Stimulated activated effector memory CD8-positive, alpha-beta T cell treated with anti-CD3 and anti-CD28 coated beads, Interleukin-12 subunit alpha, Interleukin-12 subunit beta, amount 100 ng/mL, for 72 hours (primary cell): ENCODE results near the gene CXCL1.

Experiments used
- ATAC-seq: fragments of 150-1000 bp; cut with Tn5 transposase; 2 replicates; pipeline ENCODE4 v1.10.0; 2021
- DNase-seq, 2 donors: peaks; one replicate each; pipeline ENCODE4 v3.0.0; 2021 to 2022; ENCODE audit warnings: low spot score in 2 of 2
- H3K27ac Mint-ChIP-seq: one replicate; pipeline ENCODE4 v1.8.0; 2022; ENCODE audit warnings: mild to moderate bottlenecking, mixed read lengths
- H3K36me3 Mint-ChIP-seq: one replicate; pipeline ENCODE4 v1.8.0; 2022; ENCODE audit warnings: mild to moderate bottlenecking, mixed read lengths
- H3K4me1 Mint-ChIP-seq: one replicate; pipeline ENCODE4 v1.8.0; 2022; ENCODE audit warnings: mixed read lengths
- H3K4me3 Mint-ChIP-seq: one replicate; pipeline ENCODE4 v1.8.0; 2022; ENCODE audit warnings: mild to moderate bottlenecking, mixed read lengths
- H3K9me3 Mint-ChIP-seq: one replicate; pipeline ENCODE4 v1.8.0; 2022; ENCODE audit warnings: mixed read lengths

Gene CXCL1

GRCh38 chr4:73912191-73912590, 43.0 kb downstream of the CXCL1 start:
- H3K4me3 Mint-ChIP-seq, result no peak overlapping the region
- DNase-seq (no peak), ATAC-seq (no peak)
- no peaks in the 10 kb centered on the region for H3K36me3 Mint-ChIP-seq
- no peaks in the 10 kb centered on the region for H3K9me3 Mint-ChIP-seq
- H3K27ac Mint-ChIP-seq, result no peak overlapping the region
- no peaks in the 10 kb centered on the region for H3K4me1 Mint-ChIP-seq

GRCh38 chr4:73914071-73914470, 44.9 kb downstream of the CXCL1 start:
- Mint-ChIP-seq H3K27ac (no peak overlapping the region), H3K4me3 (no peak overlapping the region), H3K9me3 (peaks cover 2% of the 10 kb centered on the region), H3K36me3 (no peaks in the 10 kb centered on the region), H3K4me1 (no peaks in the 10 kb centered on the region)
- no peak for DNase-seq
- no peak for ATAC-seq

DNA sequence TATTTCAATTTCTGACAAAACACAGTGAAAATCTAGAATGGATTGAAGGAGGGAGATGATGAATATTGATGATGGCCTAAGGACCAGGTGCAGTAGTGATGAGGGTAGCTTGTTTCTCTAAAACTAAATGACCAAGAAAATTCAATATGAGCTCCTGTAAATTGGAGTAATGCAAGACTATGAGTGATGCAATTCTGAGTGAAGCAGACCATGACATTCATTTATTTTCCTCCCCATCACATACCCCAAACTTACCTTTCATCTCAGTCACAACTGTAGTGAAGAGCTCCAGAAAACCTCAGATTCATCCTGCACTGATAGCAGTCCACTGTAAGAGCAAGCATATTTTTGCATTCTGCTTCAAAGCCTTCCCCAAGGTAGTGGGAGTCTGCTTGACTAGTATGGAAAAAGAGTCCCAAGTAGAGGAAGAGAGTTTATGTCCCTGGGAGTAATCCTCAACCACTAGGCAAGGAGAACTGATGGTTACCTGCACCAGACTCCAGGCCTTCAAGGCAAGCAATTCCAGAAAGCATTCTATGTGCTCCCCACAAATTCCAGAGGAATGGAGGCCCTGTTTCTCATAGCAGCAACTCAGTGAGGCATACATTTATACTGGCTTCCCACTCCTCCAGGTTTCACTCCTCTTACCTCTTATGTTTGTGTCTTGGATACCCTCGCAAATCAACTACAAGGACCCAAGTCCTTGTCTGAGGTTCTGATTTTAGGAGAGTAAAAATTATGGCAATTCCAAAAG, 47.2 kb downstream of the CXCL1 start:
- no peak for ATAC-seq
- Mint-ChIP-seq H3K4me1 (no peaks in the 10 kb centered on the region), H3K9me3 (peaks cover 2% of the 10 kb centered on the region), H3K36me3 (no peaks in the 10 kb centered on the region), H3K27ac (no peak overlapping the region), H3K4me3 (no peak overlapping the region)
- no peak for DNase-seq

- Mint-ChIP-seq H3K36me3 (no peaks in the 10 kb centered on the region), H3K9me3 (peaks cover 2% of the 10 kb centered on the region), H3K4me1 (no peaks in the 10 kb centered on the region), H3K4me3 (no peak overlapping the region), H3K27ac (no peak overlapping the region)
- ATAC-seq, result no peak
- no peak for DNase-seq
Observed at GRCh38 chr4:73917081-73917501, 47.9 kb downstream of the CXCL1 start.

GRCh38 chr4:73918058-73918457, 48.9 kb downstream of the CXCL1 start:
- Mint-ChIP-seq H3K4me3 (no peak overlapping the region), H3K4me1 (no peaks in the 10 kb centered on the region), H3K9me3 (peaks cover 2% of the 10 kb centered on the region), H3K27ac (no peak overlapping the region), H3K36me3 (no peaks in the 10 kb centered on the region)
- ATAC-seq, result no peak
- DNase-seq, result no peak

DNA sequence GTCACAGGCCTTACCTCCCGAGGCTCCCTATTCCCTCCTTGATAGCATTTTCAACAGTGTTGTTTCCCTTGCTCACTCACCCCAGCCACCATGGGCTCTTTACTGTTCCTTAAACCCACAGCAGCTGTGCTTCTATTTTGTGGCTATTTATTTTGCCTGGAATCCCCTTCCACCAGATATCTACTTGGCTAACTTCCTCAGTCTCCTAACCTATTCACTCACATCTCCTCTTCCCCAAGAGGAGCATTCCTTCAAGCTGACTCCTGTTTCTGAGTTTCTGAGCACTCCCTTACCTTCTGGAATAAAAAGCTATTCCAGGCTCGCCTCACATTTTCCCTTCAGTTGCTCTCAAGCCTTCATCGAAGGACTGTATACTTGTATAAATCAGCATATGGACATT, 50.5 kb downstream of the CXCL1 start:
- Mint-ChIP-seq H3K27ac (no peak overlapping the region), H3K9me3 (peaks cover 2% of the 10 kb centered on the region), H3K4me3 (no peak overlapping the region), H3K36me3 (no peaks in the 10 kb centered on the region), H3K4me1 (no peaks in the 10 kb centered on the region)
- no peak for ATAC-seq
- DNase-seq, result no peak
